Activated CD4-positive, alpha-beta T cell treated with anti-CD3 and anti-CD28 coated beads for 24 hours (primary cell): Measurements from ENCODE around the gene SLMAP.

Experiments used
- DNase-seq, 2 donors: peaks; one replicate each; pipeline ENCODE4 v3.0.0-alpha.2; 2020; ENCODE audit warnings: low read depth in 2 of 2

The SLMAP gene

DNA sequence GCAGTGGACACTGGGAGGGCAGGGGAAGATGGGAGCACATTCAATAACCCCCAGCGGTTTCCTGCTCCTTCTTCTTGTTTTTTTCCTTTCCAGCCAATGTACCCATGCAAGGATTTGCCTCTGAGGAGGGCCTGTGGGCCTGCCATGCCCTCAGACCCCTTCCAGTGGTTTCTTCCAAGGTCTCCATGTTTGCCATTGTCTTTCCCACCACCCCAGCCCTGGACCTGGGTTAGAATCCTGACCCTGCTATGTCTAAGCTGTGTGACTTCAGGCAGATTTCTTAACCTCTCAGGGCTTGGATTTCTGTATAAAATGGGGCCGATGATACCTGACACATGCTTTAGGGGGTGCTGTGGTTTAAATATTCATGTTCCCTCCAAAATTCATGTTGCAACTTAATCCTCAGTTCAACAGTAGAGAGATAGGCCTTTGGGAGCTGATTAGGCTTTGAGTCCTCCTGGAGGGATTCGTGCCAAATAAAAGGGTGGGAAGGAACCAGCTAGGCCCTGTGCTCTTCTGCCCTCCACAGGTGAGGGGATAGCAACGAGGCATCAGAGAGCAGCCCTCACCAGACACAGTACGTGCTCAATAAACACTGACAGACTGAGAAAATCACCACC, 205.8 kb downstream of the SLMAP start:
- no peak for DNase-seq

GRCh38 chr3:57962448-57962834, 206.3 kb downstream of the SLMAP start:
- DNase-seq: no peak

DNA sequence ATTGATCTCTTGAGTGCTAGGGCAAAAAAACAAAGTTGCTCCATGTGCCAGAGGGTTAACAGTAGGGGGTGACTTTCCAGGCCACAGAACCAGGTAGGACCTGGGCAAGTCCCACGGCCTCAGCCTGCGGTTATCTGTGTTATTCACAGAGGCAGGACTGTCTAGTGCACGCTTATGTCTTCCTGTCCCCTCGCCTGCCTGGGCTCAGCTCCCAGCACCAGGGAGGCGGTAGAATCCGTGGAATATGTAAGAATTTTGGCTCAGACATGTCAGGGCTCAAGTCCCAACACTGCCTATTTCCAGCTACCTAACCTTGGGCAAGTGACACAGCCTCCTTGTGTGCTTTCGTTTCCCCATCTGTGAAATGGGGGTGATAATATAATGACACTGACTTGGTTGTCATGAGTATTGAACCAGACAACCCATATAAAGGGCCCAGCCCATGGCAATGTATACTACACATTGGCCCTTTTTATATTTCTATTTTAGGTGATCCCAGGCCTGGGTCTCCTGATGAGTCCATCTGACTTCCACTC, 207.8 kb downstream of the SLMAP start:
- no peak for DNase-seq

DNA sequence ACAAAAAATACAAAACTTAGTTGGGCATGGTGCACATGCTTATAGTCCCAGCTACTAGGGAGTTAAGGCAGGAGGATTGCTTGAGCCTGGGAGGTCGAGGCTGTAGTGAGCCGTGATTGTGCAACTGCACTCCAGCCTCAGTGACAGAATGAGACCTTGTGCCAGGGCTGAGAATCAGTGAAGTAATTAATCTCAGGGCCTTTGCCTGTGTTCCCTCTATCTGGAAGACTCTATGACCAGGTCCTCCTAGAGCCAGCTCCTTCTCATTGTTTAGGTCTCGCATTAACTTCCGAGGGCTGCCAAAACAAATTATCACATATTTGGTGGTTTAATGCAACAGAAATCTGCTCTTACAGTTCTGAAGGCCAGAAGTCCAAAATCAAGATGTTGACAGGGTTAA, 210.7 kb downstream of the SLMAP start:
- DNase-seq: no peak

GRCh38 chr3:57967590-57967989, 211.5 kb downstream of the SLMAP start:
- DNase-seq: no peak

GRCh38 chr3:57968501-57968900, 212.4 kb downstream of the SLMAP start:
- no peak for DNase-seq

- DNase-seq: no peak
Measured at GRCh38 chr3:57971975-57972374, 215.9 kb downstream of the SLMAP start.

GRCh38 chr3:57972531-57973111, 216.5 kb downstream of the SLMAP start:
- DNase-seq: no peak

- no peak for DNase-seq
Measured at GRCh38 chr3:57973715-57974477, 217.8 kb downstream of the SLMAP start.

DNA sequence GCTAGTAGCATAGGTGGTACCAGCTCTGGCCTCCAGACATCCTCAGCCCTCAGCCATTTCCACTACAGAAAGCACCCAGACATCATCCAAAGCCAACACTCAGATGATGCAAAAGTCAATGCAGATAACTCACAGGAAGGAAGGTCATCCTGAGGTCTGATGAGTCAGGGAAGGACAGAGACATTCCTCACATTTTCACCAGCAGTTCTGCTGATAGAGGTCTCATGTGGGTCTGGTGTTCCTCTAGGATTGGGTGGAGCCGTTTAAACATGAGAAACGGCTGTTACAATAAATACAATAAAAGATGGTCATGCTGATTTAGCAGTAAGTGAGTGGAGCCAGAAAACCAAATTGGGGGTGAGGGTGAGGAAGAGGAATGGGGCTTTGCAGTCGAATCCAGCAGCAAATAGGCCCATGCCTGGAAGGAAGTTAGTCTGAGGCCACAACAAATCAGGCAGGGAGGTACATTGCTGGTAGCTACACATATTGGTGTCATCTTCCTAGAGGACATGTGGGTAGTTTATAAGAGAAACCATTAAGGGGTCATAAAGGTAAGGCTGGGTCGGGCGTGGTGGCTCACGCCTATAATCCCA, 218.8 kb downstream of the SLMAP start:
- DNase-seq: no peak

- no peak for DNase-seq
Measured at GRCh38 chr3:57977818-57978235, 221.7 kb downstream of the SLMAP start.

DNA sequence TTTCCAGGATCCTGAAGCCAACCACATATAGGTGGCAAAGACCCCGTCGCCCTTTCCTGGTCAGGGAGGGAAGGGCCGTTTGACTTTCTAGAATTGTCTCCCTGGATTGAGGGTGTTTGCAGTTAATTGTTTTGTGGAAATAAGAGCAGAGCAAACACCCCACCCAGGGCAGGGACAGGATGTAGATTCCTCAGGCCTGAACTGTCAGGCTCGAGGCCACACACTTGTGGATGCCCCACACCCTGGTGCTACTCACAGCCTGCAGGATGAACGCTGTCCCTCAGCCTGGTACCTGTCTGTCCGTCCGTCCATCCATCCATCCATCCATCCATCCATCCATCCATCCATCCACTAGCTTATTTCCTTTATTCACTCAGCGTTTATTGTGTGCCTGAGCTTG, 222.2 kb downstream of the SLMAP start:
- DNase-seq: no peak
